K562 (cell line): Measurements from ENCODE around the gene AMDHD1. TPM values are rescaled to one million over a fixed set of nuclear protein-coding genes. Genes with fewer than 3 reads are reported as not detected.

Experiments used
- ATAC-seq: fragments of 200-7000 bp; cut with Tn5 transposase; 3 replicates; pipeline ENCODE4 v1.9.1; 2020; ENCODE audit warnings: moderate library complexity
- BruUV-seq: library from RNA; stranded (reverse); fragments of 400-500 nt; replicated peaks from 2 replicates; lab custom pipeline; 2021; lab: Mats Ljungman, UMichigan
- CTCF ChIA-PET: fragments of 300-600 bp; formaldehyde crosslinking; extraction: SDS; loops from one replicate; lab custom pipeline; 2021; ENCODE audit warnings: low intra/inter-chr PET ratio; lab: Yijun Ruan, JAX
- POLR2A ChIA-PET: fragments of 300-600, 350-650 bp; sonication (Branson Sonifier 250); formaldehyde crosslinking; extraction: SDS; loops from one replicate; lab custom pipeline; 2021; ENCODE audit warnings: antibody characterized with exemption, inconsistent platforms; lab: Yijun Ruan, JAX
- DNase-seq, 4 experiments: peaks; one replicate each; pipeline versions ENCODE4 v3.0.0 to v3.0.0-alpha.2; 2011 to 2018; ENCODE audit warnings: low spot score in 3 of 4, mixed read lengths in 3 of 4; ENCODE audit errors: extremely low read depth in 1 of 4
- FAIRE-seq: peaks from 2 replicates; lab custom pipeline; 2011; peaks lifted over from hg19 to GRCh38; lab: Jason Lieb, UNC
- H2AFZ ChIP-seq: 2 replicates; pipeline ENCODE4 v1.6.0; 2011; ENCODE audit warnings: low read depth, low read length, control low read depth, inconsistent platforms
- H3K27ac ChIP-seq: fragments of 200-600 bp; 3 replicates; pipeline ENCODE4 v1.8.0; 2011; ENCODE audit warnings: low read depth, mild to moderate bottlenecking, control low read depth, inconsistent platforms, low read length, moderate library complexity, mixed read lengths; ENCODE audit errors: extremely low read depth
- H3K27me3 ChIP-seq, 2 experiments: fragments of 300-600 bp in 1 of 2; 2 replicates in 1 of 2; 3 replicates in 1 of 2; pipeline versions ENCODE4 v1.6.0 to v1.8.0; 2011; ENCODE audit warnings: inconsistent platforms in 2 of 2, low read length in 2 of 2, mild to moderate bottlenecking in 1 of 2, mixed read lengths in 1 of 2, moderate library complexity in 1 of 2; ENCODE audit not compliant: control insufficient read depth in 2 of 2, insufficient read depth in 2 of 2
- H3K36me3 ChIP-seq: fragments of 300-600 bp; 3 replicates; pipeline ENCODE4 v1.8.0; 2011; ENCODE audit warnings: mild to moderate bottlenecking, low read length, inconsistent platforms; ENCODE audit not compliant: control insufficient read depth, insufficient read depth
- H3K4me1 ChIP-seq, 2 experiments: fragments of 200-600 bp in 1 of 2; replicated peaks in 1 of 2; 2 replicates in 1 of 2; 3 replicates in 1 of 2; pipeline versions ENCODE4 v1.5.1 to v1.8.0; 2011; ENCODE audit warnings: inconsistent platforms in 2 of 2, low read length in 2 of 2, mild to moderate bottlenecking in 1 of 2, mixed read lengths in 1 of 2, moderate library complexity in 1 of 2; ENCODE audit not compliant: control insufficient read depth in 2 of 2, insufficient read depth in 2 of 2
- H3K4me2 ChIP-seq: 2 replicates; pipeline ENCODE4 v1.6.1; 2011; ENCODE audit warnings: low read length, control low read depth, inconsistent platforms, mixed read lengths; ENCODE audit not compliant: insufficient read depth
- H3K4me3 ChIP-seq: fragments of 200-600 bp; sonication (generic), shearing (Covaris generic); 2 replicates; pipeline ENCODE4 v1.5.1; 2016; ENCODE audit warnings: control low read depth, inconsistent platforms
- H3K79me2 ChIP-seq: fragments of 200-600 bp; 3 replicates; pipeline ENCODE4 v1.8.0; 2011; ENCODE audit warnings: low read length, inconsistent platforms; ENCODE audit not compliant: control insufficient read depth, insufficient read depth
- H3K9ac ChIP-seq, 2 experiments: 2 replicates each; pipeline versions ENCODE4 v1.6.0 to v1.6.1; 2011; ENCODE audit warnings: low read depth in 2 of 2, low read length in 2 of 2, control low read depth in 1 of 2, inconsistent platforms in 1 of 2, mild to moderate bottlenecking in 1 of 2, mixed read lengths in 1 of 2; ENCODE audit not compliant: insufficient read depth in 1 of 2
- H3K9me1 ChIP-seq: one replicate; pipeline ENCODE4 v1.6.0; 2011; ENCODE audit warnings: inconsistent platforms, mild to moderate bottlenecking, low read length, moderate library complexity; ENCODE audit not compliant: control insufficient read depth, insufficient read depth
- H3K9me3 ChIP-seq: replicated peaks from 2 replicates; pipeline ENCODE4 v1.5.1; 2011; ENCODE audit warnings: low read depth, low read length, inconsistent platforms; ENCODE audit not compliant: control insufficient read depth, insufficient read depth
- H4K20me1 ChIP-seq: replicated peaks from 2 replicates; pipeline ENCODE4 v1.6.1; 2011; ENCODE audit warnings: low read length, inconsistent platforms, mixed read lengths; ENCODE audit not compliant: control insufficient read depth, insufficient read depth
- BCOR ChIP-seq: fragments of 450-650 bp; IDR thresholded peaks from 2 replicates; pipeline ENCODE4 v1.6.1; 2016
- CEBPG ChIP-seq, 3 experiments: fragments of 200-800 bp in 1 of 3; sonication (Bioruptor generic) in 1 of 3; sonication (generic) in 1 of 3; formaldehyde crosslinking in 1 of 3; IDR thresholded peaks in 2 of 3; conservative IDR thresholded peaks in 1 of 3; 2 replicates each; pipeline versions ENCODE4 v1.6.1 to v1.8.0; 2016 to 2022; ENCODE audit warnings: missing compliant biosample characterization in 2 of 3, missing genetic modification characterization in 2 of 3, mild to moderate bottlenecking in 1 of 3, missing genetic modification reagents in 1 of 3
- MAFF ChIP-seq: IDR thresholded peaks from 2 replicates; pipeline ENCODE4 v1.6.1; 2012; ENCODE audit warnings: low read length, improper control_type of control experiment
- MED1 ChIP-seq: sonication (generic); formaldehyde crosslinking; IDR thresholded peaks from 2 replicates; pipeline ENCODE4 v1.8.1; 2023; ENCODE audit warnings: missing genetic modification reagents, borderline replicate concordance
- PTBP1 ChIP-seq: fragments of 200-400 bp; formaldehyde crosslinking; IDR thresholded peaks from 2 replicates; pipeline ENCODE4 v1.6.1; 2017; ENCODE audit warnings: low read depth, low read length
- ZNF316 ChIP-seq: fragments of 450-650 bp; IDR thresholded peaks from 2 replicates; pipeline ENCODE4 v1.6.1; 2016
- ZZZ3 ChIP-seq: fragments of 450-650 bp; IDR thresholded peaks from 2 replicates; pipeline ENCODE4 v1.6.1; 2016; ENCODE audit warnings: antibody characterized with exemption, mild to moderate bottlenecking, moderate library complexity
- WGBS: fragments of 100-300 bp; shearing (Covaris generic); methylation state at CpG from one replicate; pipeline ENCODE4 v1.1.6; 2016; ENCODE audit warnings: low coverage, mixed read lengths; ENCODE audit not compliant: insufficient coverage; ENCODE audit errors: missing lambda C conversion rate; 5-methylcytosine and 5-hydroxymethylcytosine counted together
- in situ Hi-C: fragments of 300-500 bp; cut with MboI; formaldehyde crosslinking; loops from 4 replicates; pipeline ENCODE4 v1.15.0; 2018; ENCODE audit warnings: inconsistent platforms, mixed read lengths
- intact Hi-C: fragments of 100-400 bp; cut with micrococcal nuclease; formaldehyde crosslinking; loops from 2 replicates; pipeline ENCODE4 v1.14.2; 2022
- polyA plus RNA-seq, 8 experiments: library from polyadenylated mRNA; depleted of rRNA in 4 of 8; stranded (reverse) in 5 of 8; unstranded in 3 of 8; fragments of >200 nt; fragmentation: Nextera tagmentation in 2 of 8; fragmentation: Illumina TruSeq in 1 of 8; extraction: Ambion mirVana in 2 of 8; extraction: Trizol in 1 of 8; gene quantifications; 2 replicates each; pipeline versions ENCODE4 v1.2.1 to v1.2.3, GENCODE V29; 2011 to 2014; ENCODE audit warnings: inconsistent platforms in 1 of 8, missing spikeins in 1 of 8
- total RNA-seq, 7 experiments: library from RNA; depleted of rRNA in 6 of 7; stranded (reverse); fragments of >200 nt in 6 of 7; fragmentation: Illumina TruSeq in 2 of 7; extraction: Trizol in 2 of 7; gene quantifications; 2 replicates each; pipeline versions ENCODE4 v1.2.1 to v1.2.3, GENCODE V29; 2011 to 2021; ENCODE audit warnings: low replicate concordance in 1 of 7

AMDHD1 gene
- total and polyA plus RNA-seq, 9 of the 15 experiments (the other 6 are each of a cell fraction or from before 2014, with no cell fraction given) = not detected

GRCh38 chr12:95984682-95985081, 41.6 kb downstream of the AMDHD1 start:
- DNase-seq (no peak), ATAC-seq (no peak), FAIRE-seq (no peak)
- POLR2A ChIA-PET = no interaction called here
- H4K20me1 ChIP-seq = no peaks in the 10 kb centered on the region
- H3K4me1 ChIP-seq = no peaks in the 10 kb centered on the region
- H3K36me3 ChIP-seq = no peaks in the 10 kb centered on the region
- no peak overlapping the region for H3K9ac ChIP-seq
- H3K9me3 ChIP-seq = no peaks in the 10 kb centered on the region
- no peaks in the 10 kb centered on the region for H3K9me1 ChIP-seq
- peaks cover 9 to 20% of the 10 kb centered on the region in 2 experiments; a peak in 4 of 5 replicates for H3K27me3 ChIP-seq
- H3K4me3 ChIP-seq = no peak overlapping the region
- no peak overlapping the region for H3K27ac ChIP-seq
- in situ Hi-C loops = no loop called here
- intact Hi-C loops = no loop called here
- no TSS peak for BruUV-seq
- no peak overlapping the region for H2AFZ ChIP-seq
- CTCF ChIA-PET = no interaction called here
- no peak overlapping the region for H3K4me2 ChIP-seq
- H3K79me2 ChIP-seq = no peaks in the 10 kb centered on the region
- TF ChIP-seq ZZZ3 (no peak), MED1 (CRISPR knock-in tag) (no peak), MAFF (0 out of 2 replicates have a peak, but pooled peaks have one; percentile 6), ZNF316 (0 out of 2 replicates have a peak, but pooled peaks have one; percentile 5), BCOR (no peak), PTBP1 (no peak), CEBPG (CRISPR knock-in tag; IDR thresholded peaks at IDR 0.05) (no peak), CEBPG (tag; conservative IDR thresholded peaks at IDR 0.05 in 1 of 2, IDR thresholded peaks at IDR 0.05 in 1 of 2) (peak in 1 of 2 experiments; percentile 35; a peak in 1 of 4 replicates)
- 4% methylated on average over 1 of the region's 1 CpG for WGBS
